Activated CD4-positive, alpha-beta T cell treated with anti-CD3 and anti-CD28 coated beads for 36 hours (primary cell): ENCODE measurements around the gene THAP3. TPM values are rescaled to one million over a fixed set of nuclear protein-coding genes. Genes with fewer than 3 reads are reported as not detected.
"Not testable (repeated sequence)": the region's sequence is repeated elsewhere in the genome, so short reads cannot be mapped to it uniquely, and the experiment has no call there.

Experiments used
- ATAC-seq: fragments of 200-7000 bp; cut with Tn5 transposase; one replicate; pipeline ENCODE4 v1.10.0; 2021; ENCODE audit warnings: mild to moderate bottlenecking, moderate library complexity
- CTCF ChIA-PET: fragments of 350-600 bp; sonication (Branson Sonifier 250); formaldehyde crosslinking; loops from one replicate; lab custom pipeline; 2021; ENCODE audit warnings: antibody characterized with exemption; lab: Charles Lee
- POLR2A ChIA-PET: fragments of 350-600 bp; sonication (Branson Sonifier 250); formaldehyde crosslinking; loops from one replicate; lab custom pipeline; 2021; ENCODE audit warnings: antibody characterized with exemption, inconsistent platforms; lab: Charles Lee
- DNase-seq: peaks from one replicate; pipeline ENCODE4 v3.0.0-alpha.2; 2020
- H3K27ac Mint-ChIP-seq: one replicate; pipeline ENCODE4 v1.8.0; 2021; ENCODE audit warnings: mixed read lengths
- H3K27me3 Mint-ChIP-seq: one replicate; pipeline ENCODE4 v1.8.0; 2021; ENCODE audit warnings: mixed read lengths
- H3K36me3 Mint-ChIP-seq: one replicate; pipeline ENCODE4 v1.8.0; 2021; ENCODE audit warnings: low read depth, mixed read lengths
- H3K4me1 Mint-ChIP-seq: one replicate; pipeline ENCODE4 v1.8.0; 2021; ENCODE audit warnings: mixed read lengths
- H3K4me3 Mint-ChIP-seq: one replicate; pipeline ENCODE4 v1.8.0; 2021; ENCODE audit warnings: mild to moderate bottlenecking, moderate library complexity, mixed read lengths
- H3K9me3 Mint-ChIP-seq: one replicate; pipeline ENCODE4 v1.8.0; 2021; ENCODE audit warnings: low read depth, mixed read lengths
- intact Hi-C, 2 experiments: fragments of 100-400 bp; cut with DNase I in 1 of 2; cut with micrococcal nuclease in 1 of 2; formaldehyde crosslinking; loops; one replicate each; pipeline versions ENCODE4 v1.14.2 to v1.15.1; 2022 to 2024; cut with DNase I, micrococcal nuclease
- total RNA-seq, 2 experiments: library from RNA; stranded (reverse); gene quantifications; one replicate each; pipeline ENCODE4 v1.2.3, GENCODE V29; 2021

The THAP3 gene
- total RNA-seq, 2 experiments from 2014 or later, result 19.4 to 22.1 TPM

DNA sequence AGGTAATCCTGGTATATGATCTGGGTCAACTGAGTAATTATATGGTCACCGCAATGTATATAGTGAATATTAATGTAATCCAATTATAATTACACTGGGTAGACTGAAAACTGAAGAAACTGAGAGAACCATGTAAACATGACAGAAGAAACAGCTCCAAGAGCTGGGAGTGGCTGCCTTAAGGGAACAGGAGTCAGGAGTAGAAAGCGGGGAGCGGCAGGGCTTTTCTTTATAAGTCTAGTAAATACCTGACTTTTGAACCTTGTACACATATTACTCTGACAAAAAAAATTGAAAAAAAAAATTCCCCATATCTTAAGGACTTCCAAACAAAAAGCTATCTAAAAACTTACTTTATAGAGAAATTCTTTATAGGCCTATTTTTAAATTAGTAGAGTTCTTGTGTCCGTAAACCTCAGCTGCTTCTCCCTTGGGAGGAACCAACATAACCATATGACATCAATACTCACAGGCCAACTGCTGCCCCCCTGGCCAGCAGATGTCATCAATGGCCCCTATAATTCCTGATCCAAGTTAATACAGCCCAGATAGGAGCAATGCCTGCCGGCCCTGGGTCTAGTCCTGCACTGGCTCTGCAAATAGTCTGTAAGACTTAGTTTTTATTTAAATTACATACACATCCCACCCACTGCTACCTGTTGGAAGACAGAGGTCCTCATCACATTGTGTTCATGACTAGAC is 33.8 kb downstream of the THAP3 start:
- no peaks in the 10 kb centered on the region for H3K9me3 Mint-ChIP-seq
- H3K36me3 Mint-ChIP-seq, result peaks cover 18% of the 10 kb centered on the region
- no peak overlapping the region for H3K4me3 Mint-ChIP-seq
- ChIA-PET POLR2A (no interaction called here), CTCF (interaction anchor here (0.6 kb wide), 1 partner anchor 9 kb away, joined by 6 read pairs; no protein-coding TSS in a partner anchor)
- no peaks in the 10 kb centered on the region for H3K27me3 Mint-ChIP-seq
- no peak overlapping the region for H3K27ac Mint-ChIP-seq
- ATAC-seq, result no peak
- intact Hi-C loops, result no loop called here
- no peak for DNase-seq
- peaks cover 6% of the 10 kb centered on the region for H3K4me1 Mint-ChIP-seq

GRCh38 chr1:6660415-6661049 is 35.9 kb downstream of the THAP3 start:
- Mint-ChIP-seq H3K4me3 (no peak overlapping the region), H3K9me3 (no peaks in the 10 kb centered on the region), H3K4me1 (peaks cover 6% of the 10 kb centered on the region), H3K36me3 (peaks cover 20% of the 10 kb centered on the region), H3K27ac (no peak overlapping the region), H3K27me3 (no peaks in the 10 kb centered on the region)
- DNase-seq, result no peak
- intact Hi-C loops, result no loop called here
- ATAC-seq, result no peak
- POLR2A ChIA-PET, result no interaction called here
- CTCF ChIA-PET, result no interaction called here

- CTCF ChIA-PET, result interaction anchor here (0.6 to 1.0 kb wide), 2 partner anchors 197 to 460 kb away, joined by 4 read pairs; no protein-coding TSS in a partner anchor
- DNase-seq, H3K4me3 Mint-ChIP-seq, H3K4me1 Mint-ChIP-seq, POLR2A ChIA-PET, H3K27me3 Mint-ChIP-seq, intact Hi-C loops, H3K9me3 Mint-ChIP-seq, H3K27ac Mint-ChIP-seq: not testable (repeated sequence)
- peak; percentile 19 for ATAC-seq
- peaks cover 28% of the 10 kb centered on the region for H3K36me3 Mint-ChIP-seq
Observed at GRCh38 chr1:6662468-6662867, 37.8 kb downstream of the THAP3 start.

- intact Hi-C loops, result no loop called here
- H3K4me3 Mint-ChIP-seq, result no peak overlapping the region
- POLR2A ChIA-PET, result no interaction called here
- H3K9me3 Mint-ChIP-seq, result no peaks in the 10 kb centered on the region
- no peak overlapping the region for H3K27ac Mint-ChIP-seq
- no peaks in the 10 kb centered on the region for H3K4me1 Mint-ChIP-seq
- ATAC-seq (no peak), DNase-seq (no peak)
- peaks cover 27% of the 10 kb centered on the region for H3K36me3 Mint-ChIP-seq
- H3K27me3 Mint-ChIP-seq, result no peaks in the 10 kb centered on the region
- CTCF ChIA-PET, result interaction anchor here (0.6 kb wide), 1 partner anchor 308 kb away, joined by 3 read pairs; no protein-coding TSS in a partner anchor
Observed at GRCh38 chr1:6666696-6667095, 42.0 kb downstream of the THAP3 start.

GRCh38 chr1:6667139-6667538 is 42.5 kb downstream of the THAP3 start:
- intact Hi-C loops, result no loop called here
- DNase-seq (no peak), ATAC-seq (no peak)
- ChIA-PET POLR2A (no interaction called here), CTCF (interaction anchor here (0.6 to 1.0 kb wide), 2 partner anchors 13 to 114 kb away, joined by 4 read pairs; no protein-coding TSS in a partner anchor)
- no peaks in the 10 kb centered on the region for H3K27me3 Mint-ChIP-seq
- H3K4me1 Mint-ChIP-seq, result no peaks in the 10 kb centered on the region
- no peak overlapping the region for H3K27ac Mint-ChIP-seq
- no peaks in the 10 kb centered on the region for H3K9me3 Mint-ChIP-seq
- H3K36me3 Mint-ChIP-seq, result peaks cover 27% of the 10 kb centered on the region
- no peak overlapping the region for H3K4me3 Mint-ChIP-seq

- DNase-seq, result no peak
- no peak for ATAC-seq
- Mint-ChIP-seq H3K9me3 (no peaks in the 10 kb centered on the region), H3K4me3 (no peak overlapping the region), H3K27ac (no peak overlapping the region), H3K36me3 (peaks cover 19% of the 10 kb centered on the region), H3K4me1 (no peaks in the 10 kb centered on the region), H3K27me3 (no peaks in the 10 kb centered on the region)
- ChIA-PET POLR2A (no interaction called here), CTCF (interaction anchor here (1.1 kb wide), 1 partner anchor 22 kb away, joined by 3 read pairs; no protein-coding TSS in a partner anchor)
- intact Hi-C loops, result no loop called here
Observed at GRCh38 chr1:6668503-6668902, 43.8 kb downstream of the THAP3 start.

DNA sequence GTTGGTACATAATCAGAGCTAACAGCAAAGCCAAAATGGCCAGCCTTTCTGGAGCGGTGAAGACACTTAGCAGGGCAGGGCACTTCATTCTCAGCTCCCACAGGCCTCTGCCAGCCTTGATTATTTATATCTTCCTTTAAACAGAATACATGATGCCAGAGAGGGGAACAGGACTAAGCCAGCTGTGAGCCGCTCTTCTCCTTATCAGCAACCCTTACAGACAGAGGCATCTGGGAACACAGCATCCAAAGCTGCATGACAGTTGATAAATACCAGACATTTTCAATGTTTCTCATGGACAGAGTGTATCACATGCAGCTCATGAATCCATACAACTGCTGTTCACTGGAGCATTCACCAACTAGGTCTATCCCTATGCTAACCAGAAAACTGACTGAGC is 47.9 kb downstream of the THAP3 start:
- ChIA-PET POLR2A (no interaction called here), CTCF (interaction anchor here (0.6 to 2.0 kb wide), 3 partner anchors 13 to 545 kb away, joined by 3 to 4 read pairs (median 3); no protein-coding TSS in a partner anchor)
- no peak overlapping the region for H3K27ac Mint-ChIP-seq

GRCh38 chr1:6673816-6674398 is 49.2 kb downstream of the THAP3 start:
- DNase-seq (no peak), ATAC-seq (no peak)
- H3K4me1 Mint-ChIP-seq, result no peaks in the 10 kb centered on the region
- no peaks in the 10 kb centered on the region for H3K9me3 Mint-ChIP-seq
- H3K4me3 Mint-ChIP-seq, result no peak overlapping the region
- ChIA-PET POLR2A (interaction anchor here (0.6 kb wide), 1 partner anchor 1242 kb away, joined by 3 read pairs; no protein-coding TSS in a partner anchor), CTCF (interaction anchor here (2.0 kb wide), 1 partner anchor 11 kb away, joined by 4 read pairs; no protein-coding TSS in a partner anchor)
- no peak overlapping the region for H3K27ac Mint-ChIP-seq
- H3K27me3 Mint-ChIP-seq, result no peaks in the 10 kb centered on the region
- intact Hi-C loops, result no loop called here
- peaks cover 31% of the 10 kb centered on the region for H3K36me3 Mint-ChIP-seq

More for the DNA sequence above, 47.9 kb downstream of the THAP3 start:
- ATAC-seq (no peak), DNase-seq (no peak)
- Mint-ChIP-seq H3K36me3 (peaks cover 25% of the 10 kb centered on the region), H3K4me1 (no peaks in the 10 kb centered on the region), H3K4me3 (no peak overlapping the region), H3K27me3 (no peaks in the 10 kb centered on the region), H3K9me3 (no peaks in the 10 kb centered on the region)
- intact Hi-C loops, result no loop called here

- peaks cover 37% of the 10 kb centered on the region for H3K36me3 Mint-ChIP-seq
- intact Hi-C loops, result no loop called here
- H3K4me1 Mint-ChIP-seq, result no peaks in the 10 kb centered on the region
- CTCF ChIA-PET, result interaction anchor here (2.0 kb wide), 1 partner anchor 29 kb away, joined by 8 read pairs; no protein-coding TSS in a partner anchor
- H3K9me3 Mint-ChIP-seq, result no peaks in the 10 kb centered on the region
- H3K27ac Mint-ChIP-seq, result no peak overlapping the region
- DNase-seq, result no peak
- POLR2A ChIA-PET, result interaction anchor here (0.6 kb wide), 1 partner anchor 1241 kb away, joined by 3 read pairs; no protein-coding TSS in a partner anchor
- ATAC-seq, result no peak
- no peak overlapping the region for H3K4me3 Mint-ChIP-seq
- no peaks in the 10 kb centered on the region for H3K27me3 Mint-ChIP-seq
Observed at GRCh38 chr1:6674771-6675170, 50.1 kb downstream of the THAP3 start.

- no peak for ATAC-seq
Observed at GRCh38 chr1:6675941-6676340, 51.3 kb downstream of the THAP3 start.

More at GRCh38 chr1:6675941-6676340, 51.3 kb downstream of the THAP3 start:
- Mint-ChIP-seq H3K27me3 (no peaks in the 10 kb centered on the region), H3K27ac (no peak overlapping the region), H3K36me3 (peaks cover 43% of the 10 kb centered on the region), H3K4me3 (no peak overlapping the region), H3K9me3 (no peaks in the 10 kb centered on the region), H3K4me1 (no peaks in the 10 kb centered on the region)
- intact Hi-C loops, result no loop called here
- ChIA-PET POLR2A (interaction anchor here (0.7 kb wide), 1 partner anchor 280 kb away, joined by 3 read pairs; no protein-coding TSS in a partner anchor), CTCF (interaction anchor here (0.8 to 2.0 kb wide), 2 partner anchors 30 to 368 kb away, joined by 3 to 8 read pairs; no protein-coding TSS in a partner anchor)
- DNase-seq, result no peak
